HG03064 (cell line): ENCODE results near the gene PIGU.
"Not testable (repeated sequence)": the region's sequence is repeated elsewhere in the genome, so short reads cannot be mapped to it uniquely, and the experiment has no call there.

Experiments
- ATAC-seq: cut with Tn5 transposase; IDR thresholded peaks from one replicate; pipeline ENCODE4 v1.9.1; 2021; ENCODE audit warnings: low read depth; ENCODE audit not compliant: unreplicated experiment

The PIGU gene

GRCh38 chr20:34516247-34517113, 160.4 kb downstream of the PIGU start, which contains the start of gene DYNLRB1:
Gene DYNLRB1 (plus strand): TSS chr20:34516422. CDS start chr20:34516459, 37 bp downstream.
- peak; percentile 66 for ATAC-seq

- ATAC-seq: peak; percentile 55
Observed at GRCh38 chr20:34515484-34516246, 161.2 kb downstream of the PIGU start.

GRCh38 chr20:34514897-34515483, 161.9 kb downstream of the PIGU start:
- ATAC-seq: no peak

GRCh38 chr20:34514034-34514433, 162.9 kb downstream of the PIGU start:
- not testable (repeated sequence) for ATAC-seq

- ATAC-seq: no peak
Observed at GRCh38 chr20:34512955-34513419, 163.9 kb downstream of the PIGU start.

DNA sequence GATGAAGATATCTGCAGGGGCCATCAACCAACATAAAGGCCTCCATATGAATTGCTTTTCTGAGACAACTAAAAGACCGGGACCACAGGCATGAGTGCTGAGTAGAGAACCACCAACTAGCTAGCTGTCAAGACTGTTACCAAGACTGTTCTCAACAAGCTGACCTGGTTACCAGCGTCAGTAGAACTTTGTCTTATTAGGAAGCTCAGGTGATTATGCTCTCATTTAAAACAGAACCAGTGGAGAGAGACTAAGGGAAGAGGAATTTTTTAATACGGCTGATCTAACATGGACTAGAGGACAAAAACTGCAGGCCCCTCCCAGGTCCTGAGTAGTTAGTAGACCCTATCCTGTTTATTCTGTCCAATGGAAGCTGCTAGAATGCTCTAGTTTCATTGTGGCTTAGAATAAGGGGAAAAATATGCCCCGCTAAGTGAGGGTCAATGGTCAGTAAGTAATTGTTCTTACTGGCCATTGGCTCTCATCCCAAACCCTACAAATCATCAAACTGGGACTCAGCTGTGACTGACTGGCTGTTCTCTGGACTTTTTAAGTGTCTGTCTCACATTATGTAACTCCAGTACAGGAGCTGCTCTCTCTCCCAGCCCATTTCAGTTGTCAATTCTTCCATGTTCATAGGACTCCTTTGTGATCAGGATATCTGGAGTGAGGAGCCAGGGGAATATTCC, 164.5 kb downstream of the PIGU start:
- no peak for ATAC-seq

GRCh38 chr20:34511891-34512265, 165.0 kb downstream of the PIGU start:
- ATAC-seq: no peak

GRCh38 chr20:34510575-34510974, 166.3 kb downstream of the PIGU start:
- ATAC-seq: no peak
